ENCODE results near the gene NPTN.
"Not testable (repeated sequence)": the region's sequence is repeated elsewhere in the genome, so short reads cannot be mapped to it uniquely, and the experiment has no call there.

Gene NPTN

DNA sequence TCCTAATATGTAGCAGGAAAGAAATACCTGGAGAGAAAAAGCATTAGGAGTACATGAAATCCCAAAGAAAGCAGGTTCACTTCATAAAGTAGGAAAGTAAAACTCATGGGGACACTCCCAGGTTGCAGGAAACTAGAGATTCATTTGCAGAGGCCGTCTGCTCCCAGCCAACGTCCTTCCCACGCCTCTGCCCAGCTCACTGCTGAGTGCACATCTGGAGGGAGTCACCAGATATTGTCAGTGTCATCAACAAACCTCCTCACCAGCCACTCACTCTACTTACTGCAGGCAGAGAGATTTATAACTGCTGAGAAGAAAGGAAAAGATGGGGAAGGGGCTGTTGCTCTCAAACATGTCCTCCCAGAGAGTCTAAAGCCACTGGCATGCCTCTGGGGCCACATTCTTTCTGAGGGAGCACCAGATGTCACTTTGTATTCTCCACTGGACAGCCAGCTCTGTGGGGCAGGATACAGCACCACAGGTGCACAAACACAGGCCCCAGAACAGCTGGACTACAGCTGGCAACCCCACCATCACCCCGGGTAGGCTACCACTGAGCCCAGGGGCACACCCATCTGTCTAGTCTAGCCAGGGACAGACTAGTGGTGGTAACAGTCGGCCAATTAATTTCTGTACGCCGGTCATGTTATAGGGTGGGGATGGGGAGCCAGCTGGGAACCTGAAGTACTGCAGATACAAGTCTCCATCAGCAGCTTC lies 64.5 kb downstream of the NPTN start:
- peaks cover 88% of the 10 kb centered on the region for H3K36me3 ChIP-seq (ENCODE audit: insufficient read depth, low read length)
- WGBS = 94% methylated on average over 7 of the region's 7 CpGs

DNA sequence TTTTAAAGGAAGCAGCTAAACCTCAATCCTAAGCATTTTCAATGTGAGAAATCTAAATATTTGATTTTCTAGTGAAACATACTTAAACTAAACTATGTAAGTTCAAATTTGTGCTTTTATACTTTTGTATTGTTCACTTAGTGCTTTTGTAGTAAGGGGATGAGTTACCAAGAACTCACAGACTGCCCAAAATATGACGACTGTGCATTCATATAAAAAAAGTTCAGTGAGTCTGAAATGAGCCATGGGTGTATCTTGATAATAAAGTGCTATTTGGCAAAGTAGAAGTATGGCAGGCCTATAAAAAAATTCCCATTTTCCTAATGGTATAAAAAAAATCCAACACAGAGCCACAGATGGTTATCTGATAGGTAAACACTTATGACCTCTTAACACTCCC lies 66.2 kb downstream of the NPTN start:
- H3K4me1 ChIP-seq (ENCODE audit: insufficient read depth, low read length) = no peaks in the 10 kb centered on the region
- H3K27ac ChIP-seq (ENCODE audit: low read depth, low read length) = no peak overlapping the region
- H3K27me3 ChIP-seq (ENCODE audit: insufficient read depth, low read length) = no peaks in the 10 kb centered on the region
- H3K4me3 ChIP-seq (ENCODE audit: low read length) = no peak overlapping the region
- H3K9me3 ChIP-seq (ENCODE audit: insufficient read depth, low read depth, low read length) = no peaks in the 10 kb centered on the region
- no peak overlapping the region for H3K9ac ChIP-seq (ENCODE audit: low read depth, low read length)
- peaks cover 88% of the 10 kb centered on the region for H3K36me3 ChIP-seq (ENCODE audit: insufficient read depth, low read length)
- WGBS = 82% methylated on average over 1 of the region's 1 CpG

More for the DNA sequence above, 64.5 kb downstream of the NPTN start:
- Histone ChIP-seq H3K4me3 (ENCODE audit: low read length) (no peak overlapping the region), H3K4me1 (ENCODE audit: insufficient read depth, low read length) (no peaks in the 10 kb centered on the region), H3K27ac (ENCODE audit: low read depth, low read length) (no peak overlapping the region), H3K27me3 (ENCODE audit: insufficient read depth, low read length) (no peaks in the 10 kb centered on the region), H3K9me3 (ENCODE audit: insufficient read depth, low read depth, low read length) (no peaks in the 10 kb centered on the region), H3K9ac (ENCODE audit: low read depth, low read length) (no peak overlapping the region)

DNA sequence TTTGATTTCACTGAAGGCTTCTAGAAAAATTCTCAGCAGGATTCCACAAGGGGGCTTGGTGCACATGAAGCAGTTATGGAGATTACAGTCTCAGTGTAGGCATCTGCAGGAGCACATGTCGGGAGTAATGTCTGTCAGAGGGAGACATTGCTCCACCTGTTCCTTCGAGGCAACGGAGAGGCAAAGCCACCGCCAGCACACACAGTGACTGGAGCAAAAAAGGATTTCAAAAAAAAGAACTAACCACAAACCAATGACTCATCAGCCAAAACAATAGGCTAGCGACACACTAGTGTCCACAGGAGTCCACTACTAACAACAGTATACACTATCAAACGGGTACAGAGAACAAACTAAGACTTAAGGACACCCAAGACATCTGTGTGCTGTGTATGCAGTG lies 68.9 kb downstream of the NPTN start:
- H3K27ac ChIP-seq (ENCODE audit: low read depth, low read length) = no peak overlapping the region
- H3K4me3 ChIP-seq (ENCODE audit: low read length) = no peak overlapping the region
- WGBS = 74% methylated on average over 6 of the region's 6 CpGs
- no peaks in the 10 kb centered on the region for H3K4me1 ChIP-seq (ENCODE audit: insufficient read depth, low read length)
- no peaks in the 10 kb centered on the region for H3K27me3 ChIP-seq (ENCODE audit: insufficient read depth, low read length)
- peaks cover 85% of the 10 kb centered on the region for H3K36me3 ChIP-seq (ENCODE audit: insufficient read depth, low read length)
- H3K9me3 ChIP-seq (ENCODE audit: insufficient read depth, low read depth, low read length) = no peaks in the 10 kb centered on the region
- H3K9ac ChIP-seq (ENCODE audit: low read depth, low read length) = no peak overlapping the region

DNA sequence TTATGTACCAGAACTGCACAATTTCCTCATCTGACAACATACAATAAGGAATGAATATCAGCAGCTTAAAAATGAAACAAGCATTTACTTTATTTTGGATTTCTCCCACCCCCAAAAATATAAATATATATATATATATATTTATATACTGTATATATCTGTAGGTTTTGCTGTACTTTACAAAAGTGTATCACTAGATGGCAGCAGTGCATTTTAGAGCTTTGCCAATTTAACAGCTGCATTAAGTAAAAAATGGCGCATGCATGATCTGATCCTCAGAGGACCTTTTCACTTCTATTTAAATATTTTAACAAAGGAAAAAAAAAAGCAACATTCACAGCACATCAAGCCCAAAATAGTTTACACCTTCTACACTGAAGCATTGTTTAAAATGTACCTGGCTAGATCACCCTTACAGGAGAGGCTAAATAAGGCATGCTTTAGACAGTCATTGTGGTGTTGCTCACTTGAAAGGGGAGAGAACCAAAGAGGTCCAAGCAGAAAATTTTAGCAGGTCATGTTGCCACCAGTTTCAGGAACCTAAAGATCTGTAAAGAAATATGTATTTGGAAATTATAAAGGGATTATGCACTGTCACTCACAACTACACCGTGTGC lies 72.6 kb downstream of the NPTN start:
- 100% methylated on average over 2 of the region's 2 CpGs for WGBS
- Histone ChIP-seq H3K9ac (ENCODE audit: low read depth, low read length) (no peak overlapping the region), H3K27ac (ENCODE audit: low read depth, low read length) (no peak overlapping the region), H3K27me3 (ENCODE audit: insufficient read depth, low read length) (no peaks in the 10 kb centered on the region), H3K36me3 (ENCODE audit: insufficient read depth, low read length) (peaks cover 67% of the 10 kb centered on the region), H3K9me3 (ENCODE audit: insufficient read depth, low read depth, low read length) (no peaks in the 10 kb centered on the region), H3K4me1 (ENCODE audit: insufficient read depth, low read length) (0 out of 2 replicates have a peak, but pooled peaks cover 5% of the 10 kb centered on the region), H3K4me3 (ENCODE audit: low read length) (no peak overlapping the region)

GRCh38 chr15:73558529-73558928 lies 74.7 kb downstream of the NPTN start:
- Histone ChIP-seq H3K27me3 (ENCODE audit: insufficient read depth, low read length) (no peaks in the 10 kb centered on the region), H3K27ac (ENCODE audit: low read depth, low read length) (no peak overlapping the region), H3K36me3 (ENCODE audit: insufficient read depth, low read length) (peaks cover 58% of the 10 kb centered on the region), H3K4me1 (ENCODE audit: insufficient read depth, low read length) (peaks cover 15% of the 10 kb centered on the region), H3K4me3 (ENCODE audit: low read length) (no peak overlapping the region), H3K9ac (ENCODE audit: low read depth, low read length) (no peak overlapping the region), H3K9me3 (ENCODE audit: insufficient read depth, low read depth, low read length) (no peaks in the 10 kb centered on the region)
- 86% methylated on average over 1 of the region's 1 CpG for WGBS

- no peak overlapping the region for H3K9ac ChIP-seq (ENCODE audit: low read depth, low read length)
- peaks cover 27% of the 10 kb centered on the region for H3K36me3 ChIP-seq (ENCODE audit: insufficient read depth, low read length)
- WGBS = 88% methylated on average over 4 of the region's 4 CpGs
- H3K27ac ChIP-seq (ENCODE audit: low read depth, low read length) = no peak overlapping the region
- H3K9me3 ChIP-seq (ENCODE audit: insufficient read depth, low read depth, low read length) = no peaks in the 10 kb centered on the region
- H3K4me3 ChIP-seq (ENCODE audit: low read length) = no peak overlapping the region
- H3K4me1 ChIP-seq (ENCODE audit: insufficient read depth, low read length) = peaks cover 22% of the 10 kb centered on the region
- no peaks in the 10 kb centered on the region for H3K27me3 ChIP-seq (ENCODE audit: insufficient read depth, low read length)
Measured at GRCh38 chr15:73555080-73555479, 78.1 kb downstream of the NPTN start.

DNA sequence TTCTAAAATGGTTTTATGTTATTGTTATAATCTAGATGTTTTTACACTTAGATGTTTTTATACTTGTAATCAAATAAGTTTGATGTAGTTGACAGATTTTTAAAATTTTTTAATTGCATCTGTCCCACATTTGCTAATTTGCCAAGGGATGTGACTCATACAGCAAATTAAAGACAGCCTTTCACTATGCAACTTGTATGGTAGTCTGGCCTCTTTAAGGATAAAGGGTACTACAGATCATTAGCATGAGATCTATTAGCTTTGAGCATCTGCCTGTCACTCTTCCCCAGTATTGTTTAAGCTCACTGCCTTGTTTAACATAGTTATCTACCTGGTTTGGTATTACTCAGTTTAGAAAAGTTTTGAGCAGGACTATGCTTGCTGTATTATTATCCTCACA lies 83.0 kb downstream of the NPTN start:
- H3K4me1 ChIP-seq (ENCODE audit: insufficient read depth, low read length) = peaks cover 19% of the 10 kb centered on the region
- no peak overlapping the region for H3K4me3 ChIP-seq (ENCODE audit: low read length)
- H3K9me3 ChIP-seq (ENCODE audit: insufficient read depth, low read depth, low read length) = no peaks in the 10 kb centered on the region
- no peak overlapping the region for H3K9ac ChIP-seq (ENCODE audit: low read depth, low read length)
- H3K36me3 ChIP-seq (ENCODE audit: insufficient read depth, low read length) = no peaks in the 10 kb centered on the region
- no peak overlapping the region for H3K27ac ChIP-seq (ENCODE audit: low read depth, low read length)
- no peaks in the 10 kb centered on the region for H3K27me3 ChIP-seq (ENCODE audit: insufficient read depth, low read length)

- not testable (repeated sequence) for H3K27ac ChIP-seq (ENCODE audit: low read depth, low read length); H3K27me3 ChIP-seq (ENCODE audit: insufficient read depth, low read length); H3K9me3 ChIP-seq (ENCODE audit: insufficient read depth, low read depth, low read length); H3K4me1 ChIP-seq (ENCODE audit: insufficient read depth, low read length); H3K4me3 ChIP-seq (ENCODE audit: low read length); H3K9ac ChIP-seq (ENCODE audit: low read depth, low read length); H3K36me3 ChIP-seq (ENCODE audit: insufficient read depth, low read length)
- 75% methylated on average over 2 of the region's 3 CpGs for WGBS
Measured at GRCh38 chr15:73548925-73549324, 84.3 kb downstream of the NPTN start.

GRCh38 chr15:73541479-73541878 lies 91.7 kb downstream of the NPTN start:
- no peak overlapping the region for H3K27ac ChIP-seq (ENCODE audit: low read depth, low read length)
- H3K9me3 ChIP-seq (ENCODE audit: insufficient read depth, low read depth, low read length) = no peaks in the 10 kb centered on the region
- no peak overlapping the region for H3K4me3 ChIP-seq (ENCODE audit: low read length)
- no peaks in the 10 kb centered on the region for H3K27me3 ChIP-seq (ENCODE audit: insufficient read depth, low read length)
- no peaks in the 10 kb centered on the region for H3K4me1 ChIP-seq (ENCODE audit: insufficient read depth, low read length)
- no peaks in the 10 kb centered on the region for H3K36me3 ChIP-seq (ENCODE audit: insufficient read depth, low read length)
- no peak overlapping the region for H3K9ac ChIP-seq (ENCODE audit: low read depth, low read length)

GRCh38 chr15:73540161-73540560 lies 93.0 kb downstream of the NPTN start:
- no peaks in the 10 kb centered on the region for H3K4me1 ChIP-seq (ENCODE audit: insufficient read depth, low read length)
- H3K27ac ChIP-seq (ENCODE audit: low read depth, low read length) = no peak overlapping the region
- H3K4me3 ChIP-seq (ENCODE audit: low read length) = no peak overlapping the region
- no peaks in the 10 kb centered on the region for H3K27me3 ChIP-seq (ENCODE audit: insufficient read depth, low read length)
- 98% methylated on average over 3 of the region's 3 CpGs for WGBS
- no peaks in the 10 kb centered on the region for H3K9me3 ChIP-seq (ENCODE audit: insufficient read depth, low read depth, low read length)
- no peak overlapping the region for H3K9ac ChIP-seq (ENCODE audit: low read depth, low read length)
- no peaks in the 10 kb centered on the region for H3K36me3 ChIP-seq (ENCODE audit: insufficient read depth, low read length)

DNA sequence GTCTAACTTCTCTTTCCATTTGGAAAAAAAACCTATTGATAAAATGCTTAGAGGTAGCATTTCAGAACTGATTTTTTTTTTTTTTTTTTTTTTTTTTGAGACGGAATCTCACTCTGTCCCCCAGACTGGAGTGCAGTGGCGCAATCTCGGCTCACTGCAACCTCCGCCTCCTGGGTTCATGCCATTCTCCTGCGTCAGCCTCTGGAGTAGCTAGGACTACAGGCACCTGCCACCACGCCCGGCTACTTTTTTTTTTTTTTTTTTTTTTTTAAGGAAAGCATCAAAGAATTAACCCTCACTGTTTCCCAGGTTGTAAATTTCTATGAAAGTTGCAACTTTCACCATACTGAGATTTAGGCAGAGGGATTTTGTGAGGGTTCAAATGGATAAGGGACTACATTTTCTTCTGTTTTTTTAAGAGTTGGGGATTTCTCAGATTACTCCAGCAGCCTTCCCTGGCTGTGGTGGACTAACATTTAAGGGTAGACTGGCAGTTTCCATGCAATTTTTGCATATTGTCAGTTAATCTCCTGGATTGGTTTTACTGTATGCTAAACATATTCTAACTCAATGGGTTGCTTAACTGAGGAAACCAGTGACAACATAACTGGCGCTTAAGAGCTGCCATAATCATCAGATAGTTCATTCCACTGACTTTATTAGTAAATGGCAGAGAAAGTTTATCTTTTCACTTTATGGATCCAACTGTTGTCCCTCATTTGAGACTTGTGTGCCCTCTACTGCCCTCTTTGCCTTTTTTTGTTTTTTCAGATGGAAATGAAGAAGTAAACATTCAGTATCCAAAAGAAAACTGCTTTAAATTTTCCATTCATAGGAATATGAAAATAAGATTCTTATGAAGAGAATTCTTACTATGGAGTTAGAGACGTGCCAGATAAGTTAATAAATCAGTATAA lies 93.7 kb downstream of the NPTN start:
- Histone ChIP-seq H3K36me3 (ENCODE audit: insufficient read depth, low read length) (no peaks in the 10 kb centered on the region), H3K9me3 (ENCODE audit: insufficient read depth, low read depth, low read length) (no peaks in the 10 kb centered on the region), H3K27me3 (ENCODE audit: insufficient read depth, low read length) (no peaks in the 10 kb centered on the region), H3K4me3 (ENCODE audit: low read length) (no peak overlapping the region), H3K4me1 (ENCODE audit: insufficient read depth, low read length) (no peaks in the 10 kb centered on the region), H3K9ac (ENCODE audit: low read depth, low read length) (no peak overlapping the region), H3K27ac (ENCODE audit: low read depth, low read length) (no peak overlapping the region)
- WGBS = 88% methylated on average over 9 of the region's 9 CpGs

All from HUES64 (cell line).